Fibroblast of peridontal ligament (primary cell): ENCODE results near the gene PTPN13.
"Not testable (repeated sequence)": the region's sequence is repeated elsewhere in the genome, so short reads cannot be mapped to it uniquely, and the experiment has no call there.

ENCODE experiments used
- DNase-seq: peaks from one replicate; pipeline ENCODE4 v3.0.0-alpha.2; 2010; ENCODE audit errors: extremely low read depth

PTPN13 gene

DNA sequence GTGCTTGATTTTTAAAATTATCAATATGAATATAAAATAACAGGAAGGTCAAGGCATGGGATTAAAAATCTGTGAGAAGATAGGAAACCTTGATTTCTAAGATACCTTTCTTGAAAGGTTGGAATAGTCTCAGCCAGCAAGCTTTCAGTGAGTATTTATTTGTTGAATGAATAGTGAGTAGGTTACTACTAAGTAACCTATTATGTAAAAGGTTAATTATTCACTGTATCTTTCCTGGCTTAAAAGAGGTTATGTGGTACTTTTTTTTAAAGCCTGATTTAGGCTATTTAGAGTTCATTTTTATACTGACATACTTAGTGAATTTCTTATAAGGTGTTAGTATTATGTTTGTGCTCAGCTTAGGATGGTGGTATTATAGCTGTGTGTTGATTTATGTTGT is 123.5 kb downstream of the PTPN13 start:
- DNase-seq: no peak

DNA sequence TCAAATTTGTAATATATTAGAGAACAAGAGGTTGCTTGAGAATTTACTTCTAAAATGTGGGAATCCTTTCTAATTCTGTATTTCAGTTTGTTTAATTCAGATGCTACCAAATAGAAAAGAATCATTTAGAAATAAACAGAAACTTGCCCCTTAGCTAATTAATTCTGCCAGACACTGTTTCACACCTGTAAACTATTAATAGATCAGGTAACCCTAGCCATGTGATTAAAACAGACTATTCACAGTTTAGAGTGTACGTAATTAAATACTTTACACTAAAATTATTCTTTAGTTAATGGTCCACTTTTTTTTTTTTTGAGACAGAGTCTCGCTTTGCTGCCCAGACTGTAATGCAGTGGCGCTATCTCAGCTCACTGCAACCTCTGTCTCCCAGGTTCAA is 124.0 kb downstream of the PTPN13 start:
- no peak for DNase-seq

DNA sequence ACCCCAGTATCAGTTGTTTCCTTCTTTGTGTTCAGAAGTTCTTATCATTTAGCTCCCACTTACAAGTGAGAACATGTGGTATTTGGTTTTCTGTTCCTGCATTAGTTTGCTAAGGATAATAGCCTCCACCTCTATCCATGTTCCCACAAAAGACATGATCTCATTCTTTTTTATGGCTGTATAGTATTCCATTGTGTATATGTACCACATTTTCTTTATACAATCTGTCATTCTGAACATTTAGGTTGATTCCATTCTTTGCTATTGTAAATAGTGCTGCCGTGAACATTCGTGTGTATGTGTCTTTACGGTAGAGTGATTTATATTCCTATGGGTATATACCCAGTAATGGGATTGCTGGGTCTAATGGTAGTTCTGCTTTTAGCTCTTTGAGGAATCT is 125.0 kb downstream of the PTPN13 start:
- not testable (repeated sequence) for DNase-seq

DNA sequence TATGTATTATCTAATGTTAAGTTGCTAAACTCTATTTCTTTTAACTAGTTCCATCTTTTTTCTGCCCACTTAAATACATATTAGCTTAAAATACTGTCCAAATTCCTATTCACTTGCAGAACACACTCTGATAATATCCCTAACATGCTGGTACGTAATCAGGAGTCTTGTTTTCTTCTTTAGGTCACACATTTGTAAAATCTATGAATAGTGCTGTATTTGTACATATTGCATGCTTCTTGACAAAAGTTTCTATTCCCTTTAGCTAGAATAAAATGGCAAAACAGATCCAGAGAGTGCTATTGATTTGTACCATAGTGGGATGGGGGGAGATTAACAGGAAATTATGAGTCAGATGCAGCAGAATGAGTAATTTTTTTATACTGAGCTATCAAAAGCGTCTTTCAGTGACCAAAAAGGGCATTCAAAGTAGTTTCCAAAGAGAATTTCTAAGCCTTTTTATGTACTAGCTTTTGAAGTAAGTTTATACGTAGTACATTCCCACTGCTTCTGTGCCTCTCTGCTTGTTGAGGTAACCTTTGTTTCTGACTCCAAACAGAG is 126.5 kb downstream of the PTPN13 start:
- peak; percentile 34 for DNase-seq

DNA sequence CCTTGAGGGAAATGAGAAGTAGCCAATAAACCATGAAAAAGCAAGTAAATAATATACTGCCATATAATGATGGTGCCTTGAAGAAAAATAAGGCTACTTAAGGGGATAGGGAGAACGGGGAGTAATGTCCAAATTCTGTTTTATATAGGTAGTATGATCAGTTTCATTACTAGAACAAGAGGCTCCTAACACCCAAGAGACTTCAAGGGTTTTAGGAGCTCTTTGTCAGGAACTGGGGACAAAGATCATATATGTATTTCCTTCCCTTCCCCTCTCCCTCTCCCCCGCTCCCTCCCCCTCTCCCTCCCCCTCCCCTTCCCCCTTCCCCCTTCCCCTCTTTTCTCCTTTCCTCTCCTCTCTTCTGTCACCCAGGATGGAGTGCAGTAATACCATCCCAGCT is 127.3 kb downstream of the PTPN13 start:
- DNase-seq: no peak

DNA sequence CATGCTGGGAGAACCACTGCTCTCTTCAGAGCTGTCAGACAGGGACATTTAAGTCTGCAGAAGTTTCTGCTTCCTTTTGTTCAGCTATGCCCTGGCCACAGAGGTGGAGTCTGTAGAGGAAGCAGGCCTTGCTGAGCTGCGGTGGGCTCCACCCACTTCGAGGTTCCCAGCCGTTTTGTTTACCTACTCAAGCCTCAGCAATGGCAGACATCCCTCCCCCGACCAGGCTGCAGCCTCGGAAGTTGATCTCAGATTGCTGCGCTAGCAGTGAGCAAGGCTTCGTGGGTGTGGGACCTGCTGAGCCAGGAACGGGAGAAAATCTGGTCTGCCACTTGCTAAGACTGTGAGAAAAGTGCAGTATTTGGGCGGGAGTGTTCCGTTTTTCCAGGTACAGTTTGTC is 136.2 kb downstream of the PTPN13 start:
- DNase-seq: no peak

DNA sequence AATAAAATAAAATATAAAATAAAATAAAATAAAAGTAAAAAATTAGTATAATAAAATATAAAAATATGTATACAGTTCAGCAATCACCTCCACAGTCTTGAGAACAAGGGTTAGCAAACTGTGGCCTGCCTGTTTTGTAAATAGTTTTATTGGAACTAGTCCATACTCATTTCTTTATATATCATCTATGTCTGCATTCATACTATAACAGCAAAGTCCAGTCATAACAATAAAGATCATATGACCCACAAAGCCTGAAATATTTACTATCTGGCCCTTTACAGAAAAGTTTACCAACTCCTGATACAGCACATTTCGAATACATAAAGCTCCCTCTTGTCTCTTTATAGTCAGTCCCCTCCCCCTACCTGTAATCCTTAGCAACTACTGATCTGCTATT is 143.1 kb downstream of the PTPN13 start:
- no peak for DNase-seq

DNA sequence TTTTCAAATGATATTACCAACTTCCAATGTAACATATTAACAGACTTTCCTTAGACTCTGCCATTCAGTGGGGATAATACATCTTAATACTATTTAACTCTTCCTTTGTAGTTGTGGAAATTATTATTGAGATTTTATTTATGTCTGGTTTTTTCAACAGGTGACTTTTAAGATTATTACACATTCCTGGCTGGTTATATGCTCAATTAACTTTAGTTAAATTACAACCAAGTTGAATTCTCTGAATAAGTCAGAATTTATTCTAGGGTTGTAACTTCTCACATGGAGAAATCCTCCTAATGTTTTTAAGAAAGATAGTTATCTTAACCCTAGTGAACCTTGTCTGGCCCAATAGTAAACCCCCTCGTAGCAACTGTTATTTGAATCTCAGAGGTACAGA is 147.7 kb downstream of the PTPN13 start:
- DNase-seq: no peak

DNA sequence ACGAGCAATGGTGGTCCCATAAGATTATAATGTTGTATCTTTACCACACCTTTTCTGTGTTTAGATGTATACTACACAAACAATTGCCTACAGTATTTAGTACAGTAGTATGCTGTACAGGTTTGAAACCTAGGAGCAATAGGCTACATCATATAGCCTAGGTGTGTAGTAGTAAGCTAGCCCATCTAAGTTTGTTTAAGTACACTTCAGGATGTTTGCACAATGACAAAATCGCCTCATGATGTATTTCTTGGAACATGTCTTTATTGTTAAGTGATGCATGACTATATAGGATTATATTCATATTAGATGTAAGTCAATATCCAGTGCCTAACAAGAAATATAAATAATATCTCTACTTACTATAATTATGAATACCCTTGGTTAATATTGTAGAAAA is 150.5 kb downstream of the PTPN13 start:
- no peak for DNase-seq

DNA sequence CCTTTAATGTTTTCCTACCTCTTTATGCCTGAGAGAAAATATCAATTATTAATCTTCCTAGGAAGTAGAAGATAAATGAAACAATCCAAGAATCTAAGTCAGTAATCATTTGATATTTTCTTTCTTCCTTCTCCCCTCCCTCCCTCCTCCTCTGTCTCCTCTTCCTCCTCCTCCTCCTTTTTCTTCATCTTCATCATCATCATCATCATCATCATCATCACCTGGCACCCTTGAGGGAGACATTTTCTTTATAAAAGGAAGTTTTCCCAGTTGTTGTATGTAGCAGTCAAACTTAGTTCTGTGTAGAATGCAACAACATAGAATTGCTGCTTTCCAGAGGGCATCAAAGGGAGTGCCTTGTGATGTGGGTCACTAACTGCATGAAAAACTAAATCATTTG is 155.0 kb downstream of the PTPN13 start:
- no peak for DNase-seq

DNA sequence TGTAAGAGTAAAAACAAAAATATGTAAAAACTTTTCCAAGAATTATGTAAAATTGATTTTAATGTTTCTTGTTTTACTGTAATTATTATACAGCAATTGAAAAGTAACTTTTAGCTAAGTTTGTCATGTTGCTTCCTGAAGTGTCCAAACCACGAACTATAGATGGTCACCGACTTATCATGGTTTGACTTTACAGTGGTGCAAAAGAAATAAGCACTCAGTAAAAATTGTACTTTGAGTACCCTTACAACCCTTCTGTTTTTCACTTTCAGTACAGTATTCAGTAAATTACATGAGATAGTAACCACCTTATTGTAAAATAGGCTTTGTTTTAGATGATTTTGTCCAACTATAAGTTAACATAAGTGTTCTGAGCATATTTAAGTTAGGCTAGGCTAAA is 161.3 kb downstream of the PTPN13 start:
- DNase-seq: no peak

DNA sequence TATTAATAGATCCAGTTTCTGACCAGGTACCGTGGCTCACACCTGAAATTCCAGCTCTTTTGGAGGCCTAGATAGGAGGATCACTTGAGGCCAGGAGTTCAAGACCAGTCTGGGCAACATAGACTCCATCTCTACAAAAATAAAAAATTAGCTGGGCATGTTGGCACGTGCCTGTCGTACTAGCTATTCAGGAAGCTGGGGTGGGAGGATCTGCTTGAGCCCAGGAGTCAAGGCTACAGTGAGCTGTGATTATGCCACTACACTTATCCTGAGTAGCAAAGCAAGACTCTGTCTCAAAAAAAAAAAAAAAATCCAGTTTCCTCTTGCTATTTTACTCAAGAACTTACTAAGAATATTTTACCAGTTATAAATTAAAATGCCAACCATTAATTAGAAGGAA is 163.4 kb downstream of the PTPN13 start:
- DNase-seq: no peak

DNA sequence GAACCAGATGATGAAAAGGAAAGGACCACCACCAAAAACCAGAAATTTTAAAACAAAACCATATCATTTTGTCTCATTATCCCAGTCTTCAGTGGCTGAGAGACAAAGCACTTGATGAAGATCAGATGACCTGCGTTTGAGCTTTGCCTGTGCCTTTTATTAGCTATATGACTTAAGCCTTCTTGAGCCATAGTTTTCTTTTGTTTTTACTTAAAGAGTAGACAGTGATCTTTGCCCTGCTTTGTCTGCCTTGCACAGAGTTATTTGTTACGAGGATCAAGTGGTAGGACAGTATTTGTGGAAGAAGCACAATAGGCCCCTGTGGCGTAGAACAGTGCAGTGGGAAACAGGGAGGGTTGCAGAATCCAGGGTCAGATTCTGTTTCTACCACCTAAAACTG is 165.2 kb downstream of the PTPN13 start:
- DNase-seq: no peak

DNA sequence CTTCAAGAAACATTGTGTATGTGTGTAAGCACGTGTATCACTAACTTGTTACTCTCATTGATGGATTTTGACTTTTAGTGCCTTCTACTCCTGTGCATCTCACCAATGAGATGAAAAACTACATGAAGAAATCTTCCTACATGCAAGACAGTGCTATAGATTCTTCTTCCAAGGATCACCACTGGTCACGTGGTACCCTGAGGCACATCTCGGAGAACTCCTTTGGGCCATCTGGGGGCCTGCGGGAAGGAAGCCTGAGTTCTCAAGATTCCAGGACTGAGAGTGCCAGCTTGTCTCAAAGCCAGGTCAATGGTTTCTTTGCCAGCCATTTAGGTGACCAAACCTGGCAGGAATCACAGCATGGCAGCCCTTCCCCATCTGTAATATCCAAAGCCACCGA is 168.5 kb downstream of the PTPN13 start:
- DNase-seq: no peak

DNA sequence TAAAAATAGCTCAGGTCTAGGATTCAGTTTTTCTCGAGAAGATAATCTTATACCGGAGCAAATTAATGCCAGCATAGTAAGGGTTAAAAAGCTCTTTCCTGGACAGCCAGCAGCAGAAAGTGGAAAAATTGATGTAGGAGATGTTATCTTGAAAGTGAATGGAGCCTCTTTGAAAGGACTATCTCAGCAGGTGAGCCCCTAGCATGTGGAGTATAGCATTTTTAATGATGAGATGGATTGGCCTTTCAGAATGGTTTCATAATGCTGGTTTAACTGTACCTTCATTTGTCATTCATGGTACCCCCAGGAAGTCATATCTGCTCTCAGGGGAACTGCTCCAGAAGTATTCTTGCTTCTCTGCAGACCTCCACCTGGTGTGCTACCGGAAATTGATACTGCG is 175.7 kb downstream of the PTPN13 start:
- no peak for DNase-seq

DNA sequence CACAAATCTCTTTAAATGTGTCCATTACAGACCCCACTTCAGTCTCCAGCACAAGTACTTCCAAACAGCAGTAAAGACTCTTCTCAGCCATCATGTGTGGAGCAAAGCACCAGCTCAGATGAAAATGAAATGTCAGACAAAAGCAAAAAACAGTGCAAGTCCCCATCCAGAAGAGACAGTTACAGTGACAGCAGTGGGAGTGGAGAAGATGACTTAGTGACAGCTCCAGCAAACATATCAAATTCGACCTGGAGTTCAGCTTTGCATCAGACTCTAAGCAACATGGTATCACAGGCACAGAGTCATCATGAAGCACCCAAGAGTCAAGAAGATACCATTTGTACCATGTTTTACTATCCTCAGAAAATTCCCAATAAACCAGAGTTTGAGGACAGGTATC is 177.0 kb downstream of the PTPN13 start:
- no peak for DNase-seq

DNA sequence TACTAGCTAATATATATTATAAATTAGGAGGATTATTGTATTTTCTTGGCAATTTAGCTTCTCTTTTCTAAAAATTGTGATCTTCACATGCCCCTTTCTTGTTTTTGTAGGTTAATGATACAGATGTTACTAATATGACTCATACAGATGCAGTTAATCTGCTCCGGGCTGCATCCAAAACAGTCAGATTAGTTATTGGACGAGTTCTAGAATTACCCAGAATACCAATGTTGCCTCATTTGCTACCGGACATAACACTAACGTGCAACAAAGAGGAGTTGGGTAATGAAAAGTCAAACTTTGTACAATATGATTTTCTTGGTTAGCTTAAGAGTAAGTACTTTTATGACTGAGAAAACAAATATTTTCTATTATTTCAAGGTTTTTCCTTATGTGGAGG is 180.9 kb downstream of the PTPN13 start:
- DNase-seq: no peak

DNA sequence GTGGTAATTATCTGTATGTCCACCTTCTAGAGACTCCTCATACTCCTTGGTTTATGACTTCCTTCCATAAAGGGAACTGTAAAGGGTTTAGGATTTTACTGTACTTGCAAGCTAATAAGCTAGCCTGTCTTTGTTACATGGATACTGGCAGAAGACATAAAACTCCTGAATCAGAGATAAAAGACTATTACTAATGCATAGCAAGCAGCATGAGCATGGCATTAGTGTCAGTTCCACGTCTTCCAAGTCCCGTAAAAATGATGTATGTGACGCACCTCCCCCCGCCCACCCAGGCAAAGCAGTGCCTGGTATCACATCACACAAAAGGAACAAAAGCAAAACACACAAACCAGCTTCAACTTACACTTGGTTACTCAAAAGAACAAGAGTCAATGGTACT is 184.1 kb downstream of the PTPN13 start:
- no peak for DNase-seq

DNA sequence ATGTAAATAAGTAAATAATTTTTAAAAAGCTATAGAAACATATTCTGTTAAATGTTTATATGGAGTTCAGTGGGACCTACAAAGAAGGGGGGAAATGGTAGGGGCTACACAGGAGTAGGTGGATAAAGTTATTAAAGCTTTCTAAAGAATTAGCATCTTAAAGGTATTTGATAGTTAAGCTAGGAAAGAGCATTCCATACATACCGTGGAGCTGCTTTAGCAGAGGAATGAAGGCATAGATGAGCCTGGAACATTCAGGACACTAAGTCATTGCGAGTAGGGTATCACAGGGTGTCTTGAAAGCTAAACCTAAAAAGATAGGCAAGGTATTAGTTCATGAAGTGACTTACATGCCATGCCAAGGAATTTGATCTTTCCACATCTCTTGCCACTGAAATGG is 194.7 kb downstream of the PTPN13 start:
- DNase-seq: no peak

DNA sequence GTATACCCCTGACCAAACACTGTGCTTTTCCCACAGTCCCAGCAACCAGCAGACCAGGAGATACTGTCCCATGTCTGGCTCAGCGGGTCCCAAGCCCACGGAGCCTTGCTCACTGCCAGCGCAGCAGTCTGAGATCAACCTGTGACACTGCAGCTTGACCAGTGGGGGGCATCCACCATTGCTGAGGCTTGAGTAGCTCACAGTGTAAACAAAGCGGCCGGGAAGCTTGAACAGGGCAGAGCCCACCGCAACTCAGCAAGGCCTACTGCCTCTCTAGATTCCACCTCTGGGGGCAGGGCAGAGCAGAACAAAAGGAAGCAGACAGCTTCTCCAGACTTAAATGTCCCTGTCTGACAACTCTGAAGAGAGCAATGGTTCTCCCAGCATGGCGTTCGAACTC is 197.0 kb downstream of the PTPN13 start:
- no peak for DNase-seq

DNA sequence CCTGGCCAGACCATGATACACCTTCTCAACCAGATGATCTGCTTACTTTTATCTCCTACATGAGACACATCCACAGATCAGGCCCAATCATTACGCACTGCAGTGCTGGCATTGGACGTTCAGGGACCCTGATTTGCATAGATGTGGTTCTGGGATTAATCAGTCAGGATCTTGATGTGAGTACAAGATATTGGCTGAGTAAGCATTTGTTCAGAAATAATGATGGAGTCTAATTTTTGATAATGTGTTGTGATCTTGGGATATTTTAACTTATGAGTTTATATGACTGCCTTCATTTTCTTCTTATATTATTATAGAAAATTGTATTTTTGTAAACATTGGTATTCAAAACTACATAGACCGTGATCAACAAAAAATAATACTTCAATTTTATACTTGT is 215.7 kb downstream of the PTPN13 start:
- DNase-seq: no peak

DNA sequence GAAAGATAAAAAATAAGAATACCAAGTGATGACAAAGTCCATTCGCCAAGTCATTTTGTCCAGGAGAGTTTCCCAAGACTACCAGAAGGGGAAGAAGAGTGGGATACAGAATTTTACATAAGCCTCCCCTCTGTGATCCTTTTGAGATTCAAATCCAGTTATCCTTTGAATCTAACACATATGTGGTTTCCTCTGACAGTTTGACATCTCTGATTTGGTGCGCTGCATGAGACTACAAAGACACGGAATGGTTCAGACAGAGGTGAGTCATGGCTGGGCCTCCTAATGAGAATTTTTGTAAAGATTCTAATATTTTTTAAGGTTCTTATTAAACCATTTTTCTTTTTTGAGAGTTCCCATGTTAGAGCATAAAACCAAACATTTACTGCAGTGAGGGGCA is 216.7 kb downstream of the PTPN13 start:
- no peak for DNase-seq

DNA sequence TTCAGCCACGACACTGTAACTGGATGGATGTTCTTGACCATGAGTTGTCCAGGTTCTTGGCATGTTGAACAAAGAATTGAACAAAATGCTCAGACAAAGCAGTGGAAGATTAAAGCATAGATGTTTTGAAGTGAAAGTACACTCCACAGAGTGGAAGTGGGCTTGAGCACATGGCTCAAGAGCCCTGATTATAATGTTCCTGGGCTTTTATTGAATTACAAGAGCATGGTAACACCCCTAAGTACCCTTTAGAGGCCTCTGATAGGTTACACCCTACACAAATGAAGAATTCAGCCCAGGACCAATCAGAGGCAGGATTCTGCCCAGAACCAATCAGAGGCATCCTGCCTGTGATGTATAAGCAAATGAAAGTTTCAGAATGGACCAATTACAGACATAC is 221.5 kb downstream of the PTPN13 start:
- DNase-seq: no peak

DNA sequence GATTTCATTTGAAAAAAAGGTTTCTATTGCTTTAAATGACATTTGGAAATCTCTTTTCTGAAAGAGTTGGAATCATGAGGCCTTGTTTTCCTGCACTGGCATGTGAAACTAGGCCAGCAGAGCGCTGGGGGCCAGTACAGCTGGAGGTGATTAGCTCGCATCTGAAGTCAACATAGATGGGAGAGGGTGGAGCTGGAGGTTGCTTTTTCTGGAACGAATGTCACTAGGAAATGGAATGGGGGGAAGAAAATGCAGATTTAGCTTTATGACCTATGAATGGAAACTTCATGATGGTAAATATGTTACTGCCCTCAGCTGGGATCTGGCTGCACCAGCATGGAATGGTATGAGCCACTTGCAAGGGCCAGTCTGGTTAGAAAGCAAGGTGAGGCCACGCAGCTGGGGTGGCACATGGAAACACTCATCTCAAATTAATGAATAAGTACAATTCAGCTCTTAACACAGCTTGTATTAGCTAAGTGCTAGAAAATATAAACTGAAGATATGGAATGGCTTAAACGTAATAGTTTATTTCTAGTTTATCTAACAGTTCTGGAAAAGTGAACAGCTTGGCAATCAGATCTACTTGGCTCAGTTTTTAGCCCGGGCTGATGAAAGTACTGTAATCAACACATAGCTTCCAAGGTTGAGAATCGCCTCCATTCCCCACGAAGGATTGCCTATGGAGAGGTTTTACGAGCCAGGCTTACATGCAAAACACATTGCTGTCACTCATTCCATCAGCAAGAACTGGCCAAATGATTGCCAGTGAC is 222.6 kb downstream of the PTPN13 start:
- peak; percentile 93 for DNase-seq
